Spleen (tissue), 7 donors: ENCODE data around the gene SMARCA5.

Source experiments
- POLR2A ChIP-seq, 3 donors: fragments of 450-650 bp; IDR thresholded peaks; one replicate each; pipeline ENCODE4 v1.5.1; 2017; ENCODE audit warnings: antibody characterized with exemption in 3 of 3, mild to moderate bottlenecking in 1 of 3
- POLR2AphosphoS5 ChIP-seq, 3 donors: sonication (generic); formaldehyde crosslinking; IDR thresholded peaks; one replicate each; pipeline ENCODE4 v1.5.1; 2017; ENCODE audit warnings: antibody characterized with exemption in 3 of 3
- TF ChIP-seq, protein P1 (sequence below), 11 experiments: fragments of 200-600 bp in 7 of 11; fragments of 450-650 bp in 4 of 11; sonication (generic) in 4 of 11; IDR thresholded peaks in 8 of 11; conservative IDR thresholded peaks in 3 of 11; 1 replicate in 7 of 11; 2 replicates in 4 of 11; pipeline versions ENCODE4 v1.4.0 to v1.8.0; 2016 to 2021; ENCODE audit warnings: antibody characterized with exemption in 11 of 11, inconsistent platforms in 4 of 11, mild to moderate bottlenecking in 1 of 11
- donor health status: DM: no; HTN: no; CAD: no; lungs with moderate emphysema.
- donor health status: DM: no; HTN: no; CAD: no.
- donor health status: DM: no; HTN: no; CAD: no.

- TF ChIP-seq, protein P1, sequence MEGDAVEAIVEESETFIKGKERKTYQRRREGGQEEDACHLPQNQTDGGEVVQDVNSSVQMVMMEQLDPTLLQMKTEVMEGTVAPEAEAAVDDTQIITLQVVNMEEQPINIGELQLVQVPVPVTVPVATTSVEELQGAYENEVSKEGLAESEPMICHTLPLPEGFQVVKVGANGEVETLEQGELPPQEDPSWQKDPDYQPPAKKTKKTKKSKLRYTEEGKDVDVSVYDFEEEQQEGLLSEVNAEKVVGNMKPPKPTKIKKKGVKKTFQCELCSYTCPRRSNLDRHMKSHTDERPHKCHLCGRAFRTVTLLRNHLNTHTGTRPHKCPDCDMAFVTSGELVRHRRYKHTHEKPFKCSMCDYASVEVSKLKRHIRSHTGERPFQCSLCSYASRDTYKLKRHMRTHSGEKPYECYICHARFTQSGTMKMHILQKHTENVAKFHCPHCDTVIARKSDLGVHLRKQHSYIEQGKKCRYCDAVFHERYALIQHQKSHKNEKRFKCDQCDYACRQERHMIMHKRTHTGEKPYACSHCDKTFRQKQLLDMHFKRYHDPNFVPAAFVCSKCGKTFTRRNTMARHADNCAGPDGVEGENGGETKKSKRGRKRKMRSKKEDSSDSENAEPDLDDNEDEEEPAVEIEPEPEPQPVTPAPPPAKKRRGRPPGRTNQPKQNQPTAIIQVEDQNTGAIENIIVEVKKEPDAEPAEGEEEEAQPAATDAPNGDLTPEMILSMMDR (IDR thresholded peaks at IDR 0.05 in 8 of 11, conservative IDR thresholded peaks at IDR 0.05 in 3 of 11) = no peak
- TF ChIP-seq POLR2A (IDR thresholded peaks at IDR 0.05) (no peak), POLR2AphosphoS5 (IDR thresholded peaks at IDR 0.05) (no peak)
Measured at GRCh38 chr4:143598816-143599215, 85.3 kb downstream of the SMARCA5 start.
